HG03469 (cell line): ENCODE data around the gene HOXA9.

ENCODE experiments used
- ATAC-seq: cut with Tn5 transposase; IDR thresholded peaks from one replicate; pipeline ENCODE4 v1.9.1; 2021; ENCODE audit warnings: mild to moderate bottlenecking, moderate library complexity, moderate number of reproducible peaks; ENCODE audit not compliant: unreplicated experiment

Gene HOXA9

GRCh38 chr7:27177795-27178320, 12.5 kb upstream of the HOXA9 start:
- no peak for ATAC-seq

GRCh38 chr7:27176962-27177794, 11.8 kb upstream of the HOXA9 start:
- no peak for ATAC-seq

- no peak for ATAC-seq
Observed at GRCh38 chr7:27176524-27176845, 11.1 kb upstream of the HOXA9 start.

DNA sequence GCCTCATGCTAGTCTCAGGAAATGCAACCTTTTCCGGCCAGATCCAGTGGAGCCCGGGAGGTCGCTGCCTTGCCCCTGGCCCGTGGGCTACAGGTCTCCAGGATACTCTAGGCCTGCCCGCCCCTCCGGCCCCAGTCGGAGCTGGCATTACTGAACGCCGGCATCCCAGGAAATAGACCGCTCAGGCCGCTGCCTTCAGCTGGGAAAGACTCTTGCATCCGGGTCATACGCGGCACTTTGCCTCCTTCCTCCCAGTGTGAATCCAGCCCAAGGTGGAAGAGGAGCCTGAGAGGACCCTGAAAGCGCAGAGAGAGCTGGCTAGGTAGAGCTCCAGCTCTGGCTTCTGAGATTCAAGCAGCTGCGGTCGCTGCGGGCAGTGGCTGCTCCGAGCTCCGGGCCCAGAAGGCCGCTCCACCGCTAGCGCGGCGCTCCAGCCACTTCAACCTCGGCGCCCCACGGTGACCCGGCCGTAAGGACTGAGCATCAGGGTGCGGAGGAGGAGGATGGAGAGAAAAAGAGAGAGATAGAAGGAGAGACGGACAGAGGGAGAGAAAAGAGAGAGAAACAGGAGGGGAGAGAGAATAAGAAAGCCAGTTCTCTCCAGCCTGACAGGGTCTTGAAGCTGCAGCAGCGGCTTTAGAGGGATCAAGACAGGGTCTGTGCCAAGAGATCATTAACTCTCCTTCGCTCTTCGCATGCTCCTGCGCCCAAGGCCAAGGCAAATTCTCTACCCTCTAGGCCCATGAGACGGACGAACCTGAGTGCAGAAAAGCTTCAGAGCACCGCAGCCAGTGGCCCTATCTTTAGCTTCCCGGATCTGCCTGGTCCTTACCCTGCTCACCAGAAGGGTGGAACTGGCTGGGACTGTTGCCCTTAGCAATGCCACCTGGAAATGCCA, 10.5 kb upstream of the HOXA9 start:
- no peak for ATAC-seq

DNA sequence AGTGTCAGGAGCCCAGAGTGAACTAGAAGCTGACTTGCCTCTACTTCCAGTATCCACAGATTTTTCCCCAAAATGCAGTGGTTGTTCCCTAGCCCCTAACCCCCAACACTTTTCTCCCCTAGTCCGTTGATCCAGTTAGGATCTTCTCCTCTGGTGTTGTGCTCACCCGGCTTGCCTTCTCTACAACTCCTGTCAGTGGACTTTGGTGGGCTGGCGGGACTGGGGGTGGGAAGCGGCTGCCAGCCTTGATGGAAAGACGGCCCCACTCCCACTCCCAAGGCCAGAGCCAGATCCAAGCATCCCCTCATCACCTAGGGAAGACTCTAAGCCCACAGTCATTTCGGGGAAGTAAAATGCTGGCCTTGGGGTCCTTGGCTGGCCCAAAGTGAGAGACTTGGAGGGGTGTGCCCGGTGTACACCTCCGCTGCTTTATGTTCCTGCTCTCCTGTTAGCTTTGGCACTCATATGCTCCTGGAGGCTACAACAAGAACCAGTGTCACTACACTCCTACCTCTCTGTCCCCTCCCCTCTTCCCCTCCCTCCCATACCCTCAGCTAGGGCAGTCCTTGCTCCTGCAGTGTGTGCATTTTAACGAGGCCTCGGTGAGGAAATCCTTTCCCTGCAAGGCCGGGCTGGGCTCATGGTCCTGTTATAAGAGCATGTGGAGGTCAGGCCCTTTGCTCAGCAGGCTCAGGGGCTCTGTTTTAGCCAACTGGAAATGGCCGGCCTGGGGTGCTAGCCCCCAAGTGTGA, 9.7 kb upstream of the HOXA9 start:
- ATAC-seq, result no peak

GRCh38 chr7:27173956-27174873, 8.9 kb upstream of the HOXA9 start, which contains the start of gene HOXA10:
Gene HOXA10, minus strand, starts transcription at chr7:27174320. Its CDS starts 14 bp downstream, at chr7:27174306.
- no peak for ATAC-seq

DNA sequence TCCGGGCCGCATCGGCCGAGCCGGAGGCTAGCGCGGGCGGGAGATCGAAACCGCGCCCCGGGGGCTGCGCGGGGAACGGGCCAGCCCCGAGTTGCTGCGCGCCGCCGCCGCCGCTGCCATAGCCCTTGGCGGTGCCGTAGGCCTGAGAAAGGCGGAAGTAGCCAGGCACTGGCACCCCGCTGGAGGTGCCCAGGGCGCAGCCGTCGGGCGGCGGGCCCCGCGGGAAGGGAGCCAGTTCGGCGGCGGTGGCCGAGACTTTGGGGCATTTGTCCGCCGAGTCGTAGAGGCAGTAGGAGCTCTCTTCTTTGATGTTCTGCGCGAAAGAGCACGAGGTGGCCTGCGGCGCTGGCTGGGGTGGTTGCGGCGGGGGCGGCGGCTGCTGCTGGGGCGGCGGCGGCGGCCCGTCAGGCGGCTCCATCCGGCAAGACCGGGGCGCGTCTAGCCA, 8.2 kb upstream of the HOXA9 start:
- ATAC-seq, result no peak

DNA sequence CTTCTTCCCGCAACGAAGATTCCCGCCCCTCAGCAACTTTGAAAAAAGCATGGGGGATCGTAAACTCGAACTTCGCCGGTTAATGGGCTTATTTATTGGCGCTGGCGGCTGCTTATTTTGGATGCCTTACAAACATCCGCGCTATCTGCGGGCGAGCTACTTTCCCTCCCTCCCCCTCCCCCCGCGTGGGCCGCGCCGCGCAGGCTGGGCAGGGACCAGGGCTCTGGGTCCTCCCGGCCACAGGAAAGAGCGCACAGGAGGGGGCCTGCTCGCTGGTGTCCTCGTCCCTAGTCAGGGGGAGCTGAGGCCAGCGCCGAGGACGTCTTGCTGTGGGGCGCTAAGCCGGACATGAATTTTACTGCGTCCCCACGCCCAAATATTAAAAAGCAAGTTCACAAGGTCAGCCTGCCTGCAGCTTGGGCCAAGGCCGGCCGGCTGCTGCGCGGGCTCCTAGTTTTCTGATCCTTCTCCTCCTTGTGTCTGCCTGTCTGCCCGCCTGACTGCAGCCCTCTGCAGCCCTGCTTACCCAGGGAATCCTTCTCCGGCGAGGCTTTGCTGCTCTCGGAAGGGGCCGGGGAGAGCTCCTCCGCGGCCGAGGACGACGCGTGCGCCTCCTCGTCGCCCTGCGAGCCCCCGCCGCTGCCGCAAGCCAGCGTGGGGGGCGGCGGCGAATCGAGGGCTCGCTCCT, 7.6 kb upstream of the HOXA9 start:
- ATAC-seq, result no peak

- ATAC-seq, result no peak
Observed at GRCh38 chr7:27172315-27172774, 7.0 kb upstream of the HOXA9 start.

DNA sequence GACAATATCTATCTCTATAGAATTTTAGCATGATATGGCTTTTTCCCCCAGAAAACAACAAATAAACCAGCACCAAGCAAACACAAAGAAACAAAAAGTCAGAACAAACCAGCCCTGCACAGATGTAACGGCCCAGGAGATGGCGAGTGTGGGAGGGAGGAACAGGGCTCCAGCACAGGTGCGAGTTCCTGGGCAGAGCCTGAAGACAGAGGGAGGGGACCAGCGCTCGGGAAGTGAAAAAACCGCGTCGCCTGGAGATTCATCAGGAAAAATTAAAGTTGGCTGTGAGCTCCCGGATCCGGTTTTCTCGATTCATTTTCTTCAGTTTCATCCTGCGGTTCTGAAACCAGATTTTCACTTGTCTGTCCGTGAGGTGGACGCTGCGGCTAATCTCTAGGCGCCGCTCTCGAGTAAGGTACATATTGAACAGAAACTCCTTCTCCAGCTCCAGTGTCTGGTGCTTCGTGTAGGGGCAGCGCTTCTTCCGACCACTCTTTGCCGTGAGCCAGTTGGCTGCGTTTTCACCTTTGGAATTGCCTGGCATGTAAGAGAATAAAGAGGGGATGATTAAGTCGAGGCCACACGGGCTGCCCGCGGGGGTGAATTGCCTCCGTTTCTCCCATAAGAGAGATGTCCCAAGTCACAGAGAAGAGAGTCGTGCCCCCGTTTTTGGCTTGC, 6.4 kb upstream of the HOXA9 start:
- no peak for ATAC-seq

- ATAC-seq, result no peak
Observed at GRCh38 chr7:27171325-27171636, 5.9 kb upstream of the HOXA9 start.

- no peak for ATAC-seq
Observed at GRCh38 chr7:27170426-27171324, 5.3 kb upstream of the HOXA9 start.

- no peak for ATAC-seq
Observed at GRCh38 chr7:27169658-27170425, 4.5 kb upstream of the HOXA9 start.

DNA sequence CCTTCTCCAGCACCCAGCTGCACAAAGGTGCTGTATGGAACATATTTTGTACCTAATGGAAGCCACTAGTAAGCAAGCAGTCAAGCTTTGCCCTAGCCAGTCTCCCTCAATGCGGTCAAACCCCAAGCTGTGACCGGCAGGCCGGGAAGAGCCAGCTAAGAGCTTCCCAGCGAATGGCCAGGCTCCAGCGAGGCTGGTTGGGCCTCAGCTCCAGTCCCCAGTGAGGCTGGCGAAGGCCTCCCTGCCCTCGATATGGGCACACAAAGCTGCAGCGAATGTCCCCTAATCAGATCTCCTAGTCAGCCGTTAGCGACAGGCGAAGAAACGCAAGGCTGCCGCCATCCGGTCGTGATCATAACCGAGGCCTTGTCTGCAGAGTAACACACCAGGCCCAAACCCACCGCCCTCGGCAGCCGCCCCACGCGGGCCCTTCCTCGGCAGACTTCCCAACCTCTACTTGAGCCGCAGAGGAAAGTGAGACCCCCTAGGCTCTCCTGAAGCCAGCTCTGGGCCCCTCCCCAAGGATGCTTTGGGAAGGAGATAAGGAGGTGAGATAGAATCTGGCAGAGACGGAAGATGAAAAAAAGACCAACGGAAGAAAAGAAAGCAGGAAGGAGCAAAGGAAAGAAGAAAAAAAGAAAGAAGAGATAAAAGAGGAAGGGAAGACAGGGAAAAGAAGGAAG, 3.1 kb upstream of the HOXA9 start:
- no peak for ATAC-seq

DNA sequence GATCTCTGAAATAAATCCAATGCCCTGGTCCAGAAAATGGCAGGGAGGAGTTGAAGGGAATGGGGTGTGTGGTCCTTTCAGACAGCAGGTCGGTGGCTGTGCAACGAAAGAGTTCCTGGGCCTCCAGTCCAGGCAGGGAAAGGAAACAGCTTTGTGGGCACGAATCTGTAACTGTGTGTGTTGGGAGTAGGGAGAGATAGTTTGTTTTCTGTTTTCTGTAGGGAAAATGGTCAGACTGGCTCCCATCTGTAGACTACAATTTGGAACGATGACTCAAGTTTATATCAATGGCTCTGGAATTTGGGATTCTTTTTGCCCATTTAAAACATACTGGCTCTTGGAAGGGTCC, 2.6 kb upstream of the HOXA9 start:
- ATAC-seq, result no peak
